ENCODE measurements around the gene JUN.
"Not testable (repeated sequence)": the region's sequence is repeated elsewhere in the genome, so short reads cannot be mapped to it uniquely, and the experiment has no call there.

Gene JUN

DNA sequence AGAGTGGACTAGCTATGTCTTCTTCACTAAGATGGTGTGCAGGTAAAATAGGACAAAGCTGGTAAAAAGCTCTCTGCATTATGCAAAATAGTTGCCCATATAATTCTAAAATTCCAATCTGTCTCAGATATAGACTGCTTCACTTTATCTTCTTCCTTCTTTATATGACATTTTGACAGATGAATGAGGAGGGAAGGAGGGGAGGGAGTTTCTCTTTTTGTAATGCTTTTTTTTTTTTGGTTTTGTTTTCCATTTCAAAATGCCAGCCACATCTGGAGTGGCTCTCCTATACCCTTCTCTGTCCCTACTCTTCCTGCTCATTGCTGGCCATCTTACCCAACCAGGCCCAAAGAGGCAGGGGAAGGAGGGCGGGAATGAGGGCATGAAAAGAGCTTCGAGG is 24.2 kb upstream of the JUN start:
- no peak for DNase-seq

GRCh38 chr1:58805716-58806571 is 22.1 kb upstream of the JUN start:
- no peak for DNase-seq

DNA sequence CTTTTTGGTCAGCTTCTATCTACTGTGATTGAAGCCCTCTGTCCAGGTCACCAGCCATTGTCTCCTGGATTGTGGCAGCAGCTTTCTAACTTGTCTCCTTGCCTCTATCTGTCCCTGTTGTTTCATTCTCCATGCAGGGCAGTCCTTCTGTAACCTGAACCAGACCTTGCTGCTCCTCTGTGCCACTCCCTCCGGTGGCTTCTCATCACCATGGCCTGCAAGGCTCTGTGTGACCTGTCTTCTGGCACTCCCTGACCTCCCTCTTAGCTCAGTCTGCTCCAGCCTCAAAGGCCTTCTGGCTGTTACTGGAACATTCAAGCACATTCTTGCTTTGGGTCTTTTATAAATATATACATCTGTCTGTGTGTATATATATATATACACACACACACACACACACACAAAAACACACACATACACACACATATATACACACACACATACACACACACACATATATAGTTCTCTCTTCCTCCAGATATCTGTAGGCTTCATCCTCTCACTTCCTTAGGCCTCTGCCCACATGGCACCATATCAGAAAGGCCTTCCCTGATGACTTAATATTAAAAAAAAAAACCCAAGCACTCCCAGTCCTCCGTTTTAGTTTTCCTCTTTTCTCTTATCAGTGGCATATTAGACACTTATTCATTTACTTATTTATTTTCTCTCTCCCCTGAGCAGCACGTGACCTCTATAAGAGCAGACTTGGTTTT is 21.2 kb upstream of the JUN start:
- DNase-seq = no peak

DNA sequence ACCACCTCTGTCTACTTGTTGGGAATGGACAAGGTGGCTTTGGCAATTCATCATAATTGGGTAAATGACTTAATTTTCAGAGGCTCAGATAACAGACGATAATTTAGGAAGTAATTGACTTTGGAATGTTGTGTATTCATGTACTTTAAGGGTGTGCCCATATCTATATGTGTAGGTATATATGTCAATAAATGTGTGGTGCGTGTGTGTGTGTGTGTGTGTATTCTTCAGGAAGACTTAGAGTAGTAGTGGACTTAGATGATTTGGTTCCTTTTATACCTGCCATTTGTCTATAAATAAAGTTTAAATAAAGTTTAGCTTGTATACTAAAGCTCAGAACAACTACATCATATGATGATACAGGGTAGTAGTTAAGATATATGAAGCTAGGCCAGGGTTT is 20.0 kb upstream of the JUN start:
- no peak for DNase-seq

GRCh38 chr1:58802640-58803399 is 19.0 kb upstream of the JUN start:
- DNase-seq = no peak

DNA sequence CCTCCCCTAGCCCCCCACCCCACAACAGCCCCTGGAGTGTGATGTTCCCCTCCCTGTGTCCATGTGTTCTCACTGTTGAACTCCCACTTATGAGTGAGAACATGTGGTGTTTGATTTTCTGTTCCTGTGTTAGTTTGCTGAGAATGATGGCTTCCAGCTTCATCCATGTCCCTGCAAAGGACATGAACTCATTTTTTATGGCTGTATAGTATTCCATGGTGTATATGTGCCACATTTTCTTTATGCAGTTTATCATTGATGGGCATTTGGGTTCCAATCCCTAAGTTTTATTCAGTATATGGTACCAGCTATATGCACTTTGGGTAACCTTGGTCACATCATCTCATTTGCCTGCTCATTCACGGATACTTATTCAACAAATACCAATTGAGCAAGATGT is 17.4 kb upstream of the JUN start:
- DNase-seq = not testable (repeated sequence)

DNA sequence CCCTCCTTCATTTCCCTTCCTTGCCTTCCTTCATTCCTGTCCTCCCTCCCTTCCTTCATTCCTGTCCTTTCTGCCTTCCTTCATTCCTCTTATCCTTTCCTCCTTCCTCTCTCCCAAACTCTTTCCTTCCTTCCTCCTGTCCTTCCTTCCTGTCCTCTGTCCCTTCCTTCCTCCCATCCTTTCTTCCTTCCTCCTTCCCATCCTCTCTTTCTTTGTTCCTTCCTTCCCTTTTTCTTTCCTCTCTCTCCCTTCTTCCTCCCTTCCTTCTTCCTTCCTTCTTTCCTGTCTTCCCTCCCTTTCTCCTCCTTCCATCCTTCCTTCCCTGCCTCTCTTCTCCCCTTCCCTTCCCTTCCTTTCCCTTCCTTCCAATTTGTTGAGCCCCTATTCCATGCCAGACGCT is 15.8 kb upstream of the JUN start:
- no peak for DNase-seq

GRCh38 chr1:58798910-58799442 is 15.1 kb upstream of the JUN start:
- DNase-seq = no peak

DNA sequence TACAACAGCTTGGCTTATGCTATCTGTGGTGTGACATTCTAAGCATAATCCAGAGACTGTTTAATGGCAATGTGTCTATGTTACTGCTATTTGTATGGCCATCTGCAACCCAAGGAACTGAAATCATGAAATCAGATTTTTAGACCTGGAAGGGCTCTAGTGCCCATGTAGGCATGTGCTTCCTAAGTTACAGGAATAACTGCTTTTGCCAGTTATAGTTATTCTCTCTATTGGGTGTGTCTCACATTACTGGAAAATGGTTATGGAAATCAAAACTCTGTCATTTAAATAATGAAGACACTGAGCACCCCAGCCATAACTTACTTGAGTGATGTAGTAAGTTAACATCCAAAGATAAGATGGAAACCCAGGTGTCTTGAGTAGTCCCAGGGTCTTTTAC is 12.6 kb upstream of the JUN start:
- DNase-seq = no peak

DNA sequence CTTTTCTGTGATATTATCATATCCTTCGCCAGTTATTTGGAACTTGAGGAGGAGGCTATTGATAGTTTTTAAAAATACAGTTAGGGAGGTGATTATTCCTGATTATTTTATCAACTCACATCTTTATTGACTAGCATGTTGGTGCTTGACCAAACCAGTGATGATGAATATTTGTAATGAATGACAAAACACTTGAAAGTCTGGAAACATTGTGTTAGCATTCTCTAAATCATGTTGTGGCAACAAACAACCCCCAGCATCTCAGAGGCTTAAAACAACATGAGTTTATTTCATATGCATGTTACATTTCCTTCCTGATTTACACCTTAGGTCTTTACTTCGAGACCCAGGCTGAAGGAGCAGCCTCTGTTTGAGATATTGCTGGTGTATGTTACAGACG is 10.7 kb upstream of the JUN start:
- DNase-seq = no peak

GRCh38 chr1:58792846-58793245 is 9.0 kb upstream of the JUN start:
- DNase-seq = no peak

DNA sequence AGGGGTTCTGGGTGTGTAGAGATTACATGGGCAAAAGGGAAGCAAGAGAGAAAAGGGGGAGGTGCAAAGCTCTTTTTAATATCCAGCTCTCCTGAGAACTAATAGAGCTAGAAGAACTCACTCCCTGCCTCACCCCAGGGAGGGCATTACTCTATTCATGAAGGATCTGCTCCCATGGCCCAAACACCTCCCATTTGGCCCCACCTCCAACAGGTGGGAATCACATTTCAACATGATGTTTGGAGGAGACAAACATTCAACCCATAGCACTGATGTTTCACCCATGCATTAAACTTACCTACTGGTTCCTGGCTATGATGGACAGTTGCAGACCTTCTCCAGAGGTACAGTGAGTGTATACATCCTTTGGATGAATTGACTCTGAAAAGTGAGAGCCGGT is 7.3 kb upstream of the JUN start:
- no peak for DNase-seq

GRCh38 chr1:58789996-58790660 is 6.3 kb upstream of the JUN start:
- no peak for DNase-seq

DNA sequence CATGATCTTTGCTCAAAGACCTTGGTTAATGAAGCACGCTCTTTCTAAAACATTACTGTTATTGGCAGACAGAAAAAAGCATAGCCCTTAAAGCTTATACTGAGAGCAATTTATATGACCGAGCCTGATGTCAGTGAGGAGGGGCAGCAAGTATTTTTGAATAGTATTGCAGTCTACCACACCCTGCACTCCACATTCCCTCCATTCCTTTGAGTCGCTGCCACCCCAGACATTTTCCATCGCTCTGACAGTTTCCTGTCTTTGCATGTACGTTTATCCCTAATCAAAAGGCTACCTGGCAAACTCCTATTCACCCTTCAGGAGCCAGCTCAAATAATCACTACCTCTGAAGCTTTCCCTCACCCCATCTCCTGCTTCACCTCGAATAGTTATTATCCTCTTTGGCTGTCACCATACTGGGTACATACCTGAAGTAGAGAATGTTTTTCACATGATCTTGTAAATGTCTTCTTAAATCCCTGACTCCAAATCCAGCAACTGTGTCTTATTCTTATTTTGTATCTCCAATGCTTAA is 5.5 kb upstream of the JUN start:
- DNase-seq = no peak

DNA sequence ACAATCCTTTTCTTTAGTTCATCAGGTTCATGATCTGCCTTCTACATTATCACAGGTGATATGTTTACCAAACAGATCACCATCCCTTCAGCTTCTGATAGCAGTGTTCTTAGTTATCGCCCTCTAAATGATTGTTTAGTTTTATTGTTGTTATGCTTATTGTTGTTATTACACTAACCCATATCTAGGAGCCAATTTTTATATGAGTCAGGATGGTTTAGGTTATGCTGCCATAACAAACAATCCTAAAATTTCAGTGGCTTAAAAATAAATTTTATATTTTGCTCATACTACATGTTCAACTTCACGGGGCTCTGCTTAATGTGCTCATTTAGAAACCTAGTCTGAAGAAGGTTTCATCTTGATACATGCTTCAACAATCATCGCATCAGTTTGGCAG is 4.4 kb upstream of the JUN start:
- DNase-seq = no peak

DNA sequence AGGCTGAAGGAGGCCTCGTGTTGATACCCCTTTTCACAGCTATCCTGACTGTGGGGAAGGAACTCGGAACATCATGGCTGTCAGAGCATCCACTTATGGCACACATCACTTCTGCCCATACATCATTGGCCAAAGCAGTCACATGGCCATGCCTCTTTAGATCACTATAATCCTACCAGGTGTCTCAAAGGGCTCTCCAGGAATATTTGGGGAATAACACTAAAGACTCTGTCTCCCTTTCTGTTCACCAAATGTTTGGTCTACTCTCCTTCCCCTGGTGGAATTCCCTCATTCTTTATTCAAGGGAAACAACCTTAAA is 3.0 kb upstream of the JUN start:
- DNase-seq = no peak

DNA sequence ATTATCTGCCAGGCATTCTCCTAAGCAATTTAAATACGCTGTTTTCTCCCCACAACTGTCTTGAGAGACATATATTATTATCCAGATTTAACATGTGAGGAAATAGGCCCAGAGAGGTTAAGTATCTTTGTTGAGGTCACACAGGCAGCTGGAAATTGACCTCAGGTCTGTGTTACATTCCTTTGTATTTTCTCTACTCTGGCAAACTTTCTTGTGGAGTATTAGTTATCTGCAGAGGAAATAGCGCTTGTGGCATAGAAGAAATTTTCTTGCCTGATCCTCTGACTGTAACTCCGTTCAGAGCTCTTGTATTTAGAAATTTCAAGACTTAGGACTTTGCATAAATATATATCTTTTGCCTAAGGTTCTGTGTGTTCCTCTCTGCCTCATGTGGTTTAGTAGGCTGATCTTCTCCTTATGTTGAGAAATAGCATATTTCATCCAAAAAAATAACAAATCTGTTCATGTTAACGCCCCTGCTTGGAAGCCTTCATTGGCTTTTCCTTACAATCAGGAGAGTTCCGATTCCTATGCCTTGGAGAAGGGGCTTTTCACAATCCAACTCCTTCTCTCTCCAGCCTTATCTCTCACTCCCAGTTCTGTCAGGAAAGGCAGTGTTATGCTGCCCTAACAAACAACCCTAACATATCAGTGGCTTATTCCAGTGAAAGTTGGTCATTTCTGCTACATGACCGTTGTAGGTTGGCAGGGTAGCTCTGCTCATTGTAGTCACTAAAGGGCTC is 2.5 kb upstream of the JUN start:
- no peak for DNase-seq

- peak in 6 of 14 donors; percentile 41 to 84 (median 60) for DNase-seq
Observed at GRCh38 chr1:58785442-58786058, 1.7 kb upstream of the JUN start.

GRCh38 chr1:58784758-58785441 is 1.1 kb upstream of the JUN start:
- DNase-seq = peak; percentile 34 to 92 (median 84)

All from C1 segment of cervical spinal cord (tissue), 14 donors.